SH-SY5Y (cell line): Measurements from ENCODE around the gene TMEM89.

Source experiments
- GATA2 ChIP-seq: IDR thresholded peaks from 2 replicates; pipeline ENCODE4 v1.6.1; 2011; ENCODE audit warnings: mild to moderate bottlenecking, low read depth, low read length
- GATA3 ChIP-seq: IDR thresholded peaks from 2 replicates; pipeline ENCODE4 v1.6.1; 2011; ENCODE audit warnings: low read depth, mild to moderate bottlenecking, low read length, moderate library complexity

DNA sequence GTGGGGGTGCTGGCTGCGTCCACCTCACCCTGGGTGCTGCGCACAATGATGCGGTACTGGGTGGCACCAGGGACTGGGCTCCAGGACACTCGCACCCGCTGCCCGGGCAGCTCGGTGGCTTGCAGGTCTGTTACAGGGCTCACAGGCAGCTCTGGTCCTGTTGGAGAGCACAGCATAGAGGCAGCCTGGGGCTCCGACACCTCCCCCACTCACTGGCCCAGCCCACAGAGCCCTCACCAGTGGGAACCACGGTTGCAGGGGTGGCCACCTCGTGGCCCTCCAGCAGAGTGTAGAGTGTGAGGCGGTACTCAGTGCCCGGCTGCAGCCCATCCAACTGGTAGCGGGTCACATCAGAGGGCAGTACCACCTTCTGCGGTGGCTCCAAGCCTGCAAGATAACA lies 30.1 kb downstream of the TMEM89 start:
- TF ChIP-seq GATA3 (no peak), GATA2 (no peak)
